ENCODE data around the gene CDH12.
"Not testable (repeated sequence)": the region's sequence is repeated elsewhere in the genome, so short reads cannot be mapped to it uniquely, and the experiment has no call there.

CDH12 gene

GRCh38 chr5:22411554-22412349 is 441.4 kb downstream of the CDH12 start:
- DNase-seq: no peak

GRCh38 chr5:22391956-22392355 is 461.2 kb downstream of the CDH12 start:
- DNase-seq: no peak

- DNase-seq: no peak
Observed at GRCh38 chr5:22390888-22391287, 462.3 kb downstream of the CDH12 start.

- DNase-seq: no peak
Observed at GRCh38 chr5:22372826-22373660, 480.1 kb downstream of the CDH12 start.

- DNase-seq: no peak
Observed at GRCh38 chr5:22372376-22372775, 480.8 kb downstream of the CDH12 start.

- no peak for DNase-seq
Observed at GRCh38 chr5:22354956-22355355, 498.2 kb downstream of the CDH12 start.

- DNase-seq: no peak
Observed at GRCh38 chr5:22352493-22352892, 500.7 kb downstream of the CDH12 start.

- no peak for DNase-seq
Observed at GRCh38 chr5:22351178-22351577, 502.0 kb downstream of the CDH12 start.

- DNase-seq: no peak
Observed at GRCh38 chr5:22348027-22348426, 505.1 kb downstream of the CDH12 start.

- DNase-seq: no peak
Observed at GRCh38 chr5:22344000-22344399, 509.1 kb downstream of the CDH12 start.

- DNase-seq: no peak
Observed at GRCh38 chr5:22341406-22341805, 511.7 kb downstream of the CDH12 start.

GRCh38 chr5:22332949-22333348 is 520.2 kb downstream of the CDH12 start:
- DNase-seq: not testable (repeated sequence)

- no peak for DNase-seq
Observed at GRCh38 chr5:22329683-22330082, 523.5 kb downstream of the CDH12 start.

GRCh38 chr5:22319798-22320197 is 533.3 kb downstream of the CDH12 start:
- DNase-seq: no peak

- no peak for DNase-seq
Observed at GRCh38 chr5:22316294-22316693, 536.9 kb downstream of the CDH12 start.

GRCh38 chr5:22315052-22315451 is 538.1 kb downstream of the CDH12 start:
- not testable (repeated sequence) for DNase-seq

- no peak for DNase-seq
Observed at GRCh38 chr5:22314548-22314947, 538.6 kb downstream of the CDH12 start.

GRCh38 chr5:22306011-22306410 is 547.1 kb downstream of the CDH12 start:
- no peak for DNase-seq

- no peak for DNase-seq
Observed at GRCh38 chr5:22295832-22296231, 557.3 kb downstream of the CDH12 start.

GRCh38 chr5:22293147-22293546 is 560.0 kb downstream of the CDH12 start:
- no peak for DNase-seq

- no peak for DNase-seq
Observed at GRCh38 chr5:22278164-22278563, 575.0 kb downstream of the CDH12 start.

- DNase-seq: no peak
Observed at GRCh38 chr5:22277006-22277405, 576.1 kb downstream of the CDH12 start.

GRCh38 chr5:22265855-22266254 is 587.3 kb downstream of the CDH12 start:
- DNase-seq: not testable (repeated sequence)

GRCh38 chr5:22258139-22258538 is 595.0 kb downstream of the CDH12 start:
- DNase-seq: no peak

Measured in stimulated activated CD4-positive, alpha-beta T cell treated with anti-CD3 and anti-CD28 coated beads, Interleukin-1b, Interleukin-23, amount 100 ng/mL, for 48 hours (primary cell).